ENCODE data around the gene CTNNA3. TPM values are rescaled to one million over a fixed set of nuclear protein-coding genes. Genes with fewer than 3 reads are reported as not detected.
"Not testable (repeated sequence)": the region's sequence is repeated elsewhere in the genome, so short reads cannot be mapped to it uniquely, and the experiment has no call there.

Gene CTNNA3
- total RNA-seq, 2 experiments from 2014 or later = not detected

DNA sequence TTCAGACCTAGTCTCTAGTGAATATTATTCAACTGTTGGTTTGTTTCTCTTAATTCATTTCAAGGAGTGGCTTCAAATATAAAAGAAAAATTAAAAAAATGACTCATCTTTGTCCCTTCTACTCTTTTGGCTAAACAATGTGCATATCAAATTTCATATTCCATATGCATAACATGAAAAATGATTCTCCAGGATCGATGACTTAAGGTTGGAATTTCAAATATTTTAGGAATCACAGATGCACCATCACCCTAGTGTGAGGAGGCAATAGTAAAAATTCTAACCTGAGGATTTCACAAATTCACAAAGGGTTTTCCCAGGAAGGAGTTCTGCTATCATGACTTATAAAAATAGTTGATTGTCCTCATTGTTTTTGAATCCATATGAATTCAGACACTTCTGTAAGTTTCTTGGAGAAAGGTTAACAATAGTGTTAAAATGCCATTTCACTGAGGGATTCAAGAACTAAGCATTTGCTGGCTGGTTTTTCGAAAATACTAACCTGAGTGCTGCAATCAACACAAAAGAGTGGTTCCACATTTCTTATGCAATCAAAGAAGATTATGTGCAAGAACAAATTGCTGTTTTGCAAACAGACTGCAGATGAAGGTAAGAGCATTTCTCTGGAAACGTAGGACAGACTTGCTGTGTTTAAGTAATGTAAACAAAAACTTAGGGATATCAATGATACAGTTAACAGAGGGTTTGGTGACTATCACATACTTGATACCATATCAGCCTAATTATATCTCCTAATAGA lies 1317.7 kb downstream of the CTNNA3 start:
- intact Hi-C loops (cut with micrococcal nuclease) = no loop called here
- no peak for DNase-seq
- no peaks in the 10 kb centered on the region for H3K4me1 Mint-ChIP-seq (ENCODE audit: low read depth)
- H3K27ac Mint-ChIP-seq = no peak overlapping the region
- H3K4me3 Mint-ChIP-seq = no peak overlapping the region
- no peaks in the 10 kb centered on the region for H3K27me3 Mint-ChIP-seq (ENCODE audit: low read depth)
- H3K9me3 Mint-ChIP-seq = no peaks in the 10 kb centered on the region
- CTCF ChIA-PET = no interaction called here
- H3K36me3 Mint-ChIP-seq (ENCODE audit: low read depth) = no peaks in the 10 kb centered on the region

DNA sequence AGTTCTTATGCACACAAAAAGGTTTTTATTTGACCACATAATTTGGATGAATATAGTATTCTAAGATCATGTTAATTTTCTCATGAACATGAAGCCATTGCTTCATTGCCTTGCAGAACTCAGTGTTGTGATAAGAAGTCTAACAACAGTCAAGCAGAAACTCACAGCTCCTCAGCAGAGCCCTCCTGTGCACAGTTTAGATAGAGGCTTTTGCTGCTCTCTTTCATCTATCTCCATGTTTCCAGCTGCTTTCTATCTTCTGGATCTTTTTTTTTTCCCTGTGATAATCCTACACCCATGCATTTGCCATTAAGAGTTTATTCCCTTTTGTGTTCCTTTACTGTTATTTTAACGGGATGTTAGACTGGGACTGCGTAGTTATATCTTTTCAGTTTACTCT lies 1327.8 kb downstream of the CTNNA3 start:
- CTCF ChIA-PET = no interaction called here
- no peak for DNase-seq
- Mint-ChIP-seq H3K27ac (no peak overlapping the region), H3K9me3 (peaks cover 5% of the 10 kb centered on the region), H3K4me3 (no peak overlapping the region), H3K4me1 (ENCODE audit: low read depth) (no peaks in the 10 kb centered on the region), H3K27me3 (ENCODE audit: low read depth) (no peaks in the 10 kb centered on the region), H3K36me3 (ENCODE audit: low read depth) (no peaks in the 10 kb centered on the region)
- intact Hi-C loops (cut with micrococcal nuclease) = no loop called here

DNA sequence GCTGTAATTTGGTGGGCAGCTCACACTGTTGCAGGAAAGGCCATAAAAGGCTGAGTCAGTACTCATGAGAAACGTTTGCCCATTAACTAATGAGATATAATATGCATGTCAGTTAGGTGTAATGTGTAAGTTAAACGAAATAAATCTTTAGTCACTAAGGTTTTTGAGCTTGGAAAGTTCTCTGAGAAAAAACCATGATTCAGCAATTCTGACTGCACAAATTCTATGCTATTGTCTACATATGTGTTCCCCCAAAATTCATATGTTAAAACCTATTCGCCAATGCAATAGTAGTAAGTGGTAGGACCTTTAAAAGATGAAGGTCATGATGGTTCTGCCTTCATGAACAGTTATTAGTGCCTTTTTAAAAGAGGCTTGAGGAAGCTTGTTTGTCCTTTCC lies 1329.8 kb downstream of the CTNNA3 start:
- H3K4me1 Mint-ChIP-seq (ENCODE audit: low read depth) = no peaks in the 10 kb centered on the region
- no peaks in the 10 kb centered on the region for H3K27me3 Mint-ChIP-seq (ENCODE audit: low read depth)
- no peaks in the 10 kb centered on the region for H3K36me3 Mint-ChIP-seq (ENCODE audit: low read depth)
- no peak for DNase-seq
- no peak overlapping the region for H3K27ac Mint-ChIP-seq
- intact Hi-C loops (cut with micrococcal nuclease) = no loop called here
- H3K4me3 Mint-ChIP-seq = no peak overlapping the region
- CTCF ChIA-PET = no interaction called here
- peaks cover 3% of the 10 kb centered on the region for H3K9me3 Mint-ChIP-seq

DNA sequence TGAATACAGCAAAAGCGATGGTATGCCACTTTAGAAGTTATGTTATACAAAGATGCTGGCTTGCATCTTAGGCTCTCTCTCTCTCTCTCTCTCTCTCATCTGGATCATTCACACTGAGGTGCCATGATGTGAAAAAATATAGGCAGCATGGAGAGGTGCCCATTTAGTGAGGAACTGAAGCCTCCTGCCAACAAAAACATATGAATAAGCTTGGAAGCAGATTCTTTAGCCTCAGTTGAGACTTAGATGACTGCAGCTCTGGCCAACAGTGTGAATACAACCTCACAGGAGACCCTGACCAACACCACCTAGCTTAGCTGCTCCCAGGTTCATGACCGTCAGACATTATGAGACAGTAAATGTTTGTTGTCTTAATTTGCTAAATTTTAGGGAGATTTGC lies 1330.3 kb downstream of the CTNNA3 start:
- no peak for DNase-seq
- Mint-ChIP-seq H3K9me3 (peaks cover 3% of the 10 kb centered on the region), H3K27me3 (ENCODE audit: low read depth) (no peaks in the 10 kb centered on the region), H3K27ac (no peak overlapping the region), H3K36me3 (ENCODE audit: low read depth) (no peaks in the 10 kb centered on the region), H3K4me3 (no peak overlapping the region), H3K4me1 (ENCODE audit: low read depth) (no peaks in the 10 kb centered on the region)
- CTCF ChIA-PET = no interaction called here
- intact Hi-C loops (cut with micrococcal nuclease) = no loop called here

DNA sequence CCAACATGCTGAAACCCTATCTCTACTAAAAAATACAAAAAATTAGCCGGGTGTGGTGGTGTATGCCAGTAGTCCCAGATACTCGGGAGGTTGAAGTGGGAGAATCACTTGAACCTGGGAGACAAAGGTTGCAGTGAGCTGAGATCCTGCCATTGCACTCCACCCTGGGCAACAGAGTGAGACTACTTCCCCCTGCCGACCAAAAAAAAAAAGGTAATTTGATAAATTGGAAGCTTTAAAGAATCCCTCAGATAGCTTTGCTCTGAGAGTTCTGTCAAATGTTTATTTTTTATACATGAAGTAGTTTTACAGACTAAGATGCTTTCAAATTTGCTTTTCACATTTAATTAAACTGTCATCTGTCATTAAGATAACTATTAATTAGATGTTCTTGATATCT lies 1333.5 kb downstream of the CTNNA3 start:
- Mint-ChIP-seq H3K9me3 (peaks cover 3% of the 10 kb centered on the region), H3K27me3 (ENCODE audit: low read depth) (no peaks in the 10 kb centered on the region), H3K36me3 (ENCODE audit: low read depth) (no peaks in the 10 kb centered on the region), H3K27ac (no peak overlapping the region), H3K4me1 (ENCODE audit: low read depth) (no peaks in the 10 kb centered on the region), H3K4me3 (no peak overlapping the region)
- no peak for DNase-seq
- CTCF ChIA-PET = no interaction called here
- intact Hi-C loops (cut with micrococcal nuclease) = no loop called here

DNA sequence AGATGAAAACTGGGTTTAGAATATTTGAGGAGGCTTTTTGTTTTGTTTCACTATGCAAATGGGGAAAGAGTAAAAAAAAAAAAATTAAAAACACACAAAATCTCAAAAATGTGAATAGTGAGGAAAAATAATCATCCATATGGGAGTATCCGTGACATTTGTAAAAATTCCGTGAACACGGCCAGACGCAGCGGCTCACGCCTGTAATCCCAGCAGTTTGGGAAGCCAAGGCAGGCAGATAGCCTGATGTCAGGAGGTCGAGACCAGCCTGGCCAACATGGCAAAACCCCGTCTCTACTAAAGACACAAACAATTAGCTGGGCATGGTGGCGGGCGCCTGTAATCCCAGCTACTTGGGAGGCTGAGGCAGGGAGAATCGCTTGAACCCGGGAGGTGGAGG lies 1342.2 kb downstream of the CTNNA3 start:
- DNase-seq; H3K4me3 Mint-ChIP-seq; H3K4me1 Mint-ChIP-seq (ENCODE audit: low read depth); H3K9me3 Mint-ChIP-seq; intact Hi-C loops (cut with micrococcal nuclease); CTCF ChIA-PET; H3K27me3 Mint-ChIP-seq (ENCODE audit: low read depth); H3K36me3 Mint-ChIP-seq (ENCODE audit: low read depth); H3K27ac Mint-ChIP-seq: not testable (repeated sequence)

DNA sequence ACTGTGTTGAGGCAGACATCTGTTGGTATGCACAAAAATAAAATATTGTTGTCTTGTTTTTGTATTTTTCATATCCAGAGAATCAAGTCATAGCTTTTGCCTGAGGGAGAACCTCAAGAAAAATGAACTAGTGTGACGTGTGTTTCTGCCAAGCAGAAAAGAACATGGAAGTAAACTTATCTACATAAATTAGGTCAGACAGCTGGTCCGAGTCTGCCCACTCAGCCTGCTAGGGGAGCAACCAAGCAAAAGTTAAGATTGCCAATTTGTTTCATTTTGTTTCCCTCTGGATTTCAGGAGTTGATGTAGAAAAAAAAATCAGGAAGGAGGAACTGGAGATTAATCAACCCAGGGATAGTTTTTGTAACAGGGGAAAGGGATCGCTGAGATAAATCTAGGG lies 1342.6 kb downstream of the CTNNA3 start:
- intact Hi-C loops (cut with micrococcal nuclease) = no loop called here
- Mint-ChIP-seq H3K27ac (no peak overlapping the region), H3K27me3 (ENCODE audit: low read depth) (no peaks in the 10 kb centered on the region), H3K4me1 (ENCODE audit: low read depth) (no peaks in the 10 kb centered on the region), H3K4me3 (no peak overlapping the region), H3K36me3 (ENCODE audit: low read depth) (no peaks in the 10 kb centered on the region), H3K9me3 (no peaks in the 10 kb centered on the region)
- no peak for DNase-seq
- CTCF ChIA-PET = no interaction called here

DNA sequence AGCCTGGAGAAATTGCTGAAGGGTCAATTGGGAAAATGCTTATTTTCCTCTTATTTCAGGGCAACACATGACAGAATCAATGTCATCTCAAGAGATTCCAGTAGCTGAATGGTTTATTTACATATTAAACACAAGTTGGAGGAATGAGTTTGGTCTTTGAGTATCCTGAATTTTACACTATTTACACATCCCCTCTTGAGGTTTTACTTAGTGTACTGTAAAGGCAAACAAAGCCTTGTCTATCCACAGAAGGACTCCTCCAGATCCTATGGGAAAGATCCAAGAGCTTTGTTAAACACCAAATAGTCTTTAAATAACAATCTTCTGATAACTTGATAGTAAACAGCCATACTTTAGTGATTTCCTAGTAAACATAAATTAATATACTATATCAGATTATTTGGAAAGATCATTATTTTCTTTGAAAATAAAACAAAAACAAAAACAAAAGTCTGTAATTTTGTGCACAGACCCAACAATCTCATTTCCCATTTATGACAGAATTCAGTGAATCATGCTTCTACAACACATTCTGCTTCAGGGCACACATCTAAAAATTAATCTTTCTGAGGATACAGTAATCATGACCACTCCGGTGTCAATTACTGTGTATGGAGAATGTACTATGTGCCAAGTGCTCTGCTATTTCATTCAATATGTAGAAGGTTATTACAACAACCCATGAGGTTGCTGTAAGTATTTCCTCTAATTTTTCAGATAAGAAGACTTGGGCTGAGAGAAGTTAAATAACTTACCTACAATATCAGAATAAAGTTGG lies 1345.2 kb downstream of the CTNNA3 start:
- DNase-seq = no peak
- CTCF ChIA-PET = interaction anchor here (0.6 kb wide), 2 partner anchors 171 to 308 kb away, joined by 3 to 4 read pairs; no protein-coding TSS in a partner anchor
- H3K4me3 Mint-ChIP-seq = no peak overlapping the region

DNA sequence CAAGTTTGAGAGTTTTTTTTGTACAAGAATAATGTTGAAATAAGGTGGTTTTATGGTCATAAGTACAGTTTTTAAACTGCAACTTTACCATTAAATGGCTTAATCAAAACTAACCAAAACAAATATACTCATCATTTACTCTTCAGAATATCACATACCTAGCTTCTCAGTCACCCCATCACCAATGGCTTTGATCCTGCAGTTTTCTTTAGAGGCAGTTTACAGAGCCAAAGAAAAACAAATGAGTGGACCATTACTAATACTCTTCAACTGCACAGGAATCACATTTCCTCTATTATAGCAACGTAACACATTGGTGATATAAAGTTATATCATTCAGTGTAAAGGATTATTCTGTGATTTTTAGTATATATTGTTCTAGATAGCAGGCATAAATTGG lies 1346.3 kb downstream of the CTNNA3 start:
- intact Hi-C loops (cut with micrococcal nuclease) = no loop called here
- Mint-ChIP-seq H3K9me3 (no peaks in the 10 kb centered on the region), H3K27me3 (ENCODE audit: low read depth) (no peaks in the 10 kb centered on the region), H3K4me3 (no peak overlapping the region), H3K36me3 (ENCODE audit: low read depth) (no peaks in the 10 kb centered on the region), H3K27ac (no peak overlapping the region), H3K4me1 (ENCODE audit: low read depth) (no peaks in the 10 kb centered on the region)
- no peak for DNase-seq
- CTCF ChIA-PET = no interaction called here

More for the DNA sequence above, 1345.2 kb downstream of the CTNNA3 start:
- Mint-ChIP-seq H3K4me1 (ENCODE audit: low read depth) (no peaks in the 10 kb centered on the region), H3K36me3 (ENCODE audit: low read depth) (no peaks in the 10 kb centered on the region), H3K27ac (no peak overlapping the region), H3K9me3 (no peaks in the 10 kb centered on the region), H3K27me3 (ENCODE audit: low read depth) (no peaks in the 10 kb centered on the region)
- intact Hi-C loops (cut with micrococcal nuclease) = no loop called here

DNA sequence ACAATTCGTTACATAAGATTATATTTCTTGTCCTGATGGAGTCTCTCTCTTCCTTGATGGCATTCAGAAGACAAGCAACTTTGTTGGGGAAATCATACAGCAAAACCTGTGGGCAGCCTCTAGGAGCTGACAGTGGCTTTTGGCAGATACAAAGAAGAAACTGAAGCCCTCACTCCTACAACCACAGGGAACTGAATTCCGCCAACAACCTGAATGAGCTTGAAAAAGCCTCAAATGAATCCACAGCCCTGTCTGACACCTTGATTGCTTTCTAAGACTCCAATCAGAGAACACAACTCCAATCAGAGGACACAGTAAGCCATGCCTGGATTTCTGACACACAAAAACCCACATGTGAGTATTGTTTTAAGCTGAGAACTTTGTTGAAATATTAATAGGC lies 1346.9 kb downstream of the CTNNA3 start:
- Mint-ChIP-seq H3K4me3 (no peak overlapping the region), H3K4me1 (ENCODE audit: low read depth) (no peaks in the 10 kb centered on the region), H3K9me3 (no peaks in the 10 kb centered on the region), H3K27ac (no peak overlapping the region), H3K27me3 (ENCODE audit: low read depth) (no peaks in the 10 kb centered on the region), H3K36me3 (ENCODE audit: low read depth) (no peaks in the 10 kb centered on the region)
- CTCF ChIA-PET = no interaction called here
- intact Hi-C loops (cut with micrococcal nuclease) = no loop called here
- DNase-seq = no peak

DNA sequence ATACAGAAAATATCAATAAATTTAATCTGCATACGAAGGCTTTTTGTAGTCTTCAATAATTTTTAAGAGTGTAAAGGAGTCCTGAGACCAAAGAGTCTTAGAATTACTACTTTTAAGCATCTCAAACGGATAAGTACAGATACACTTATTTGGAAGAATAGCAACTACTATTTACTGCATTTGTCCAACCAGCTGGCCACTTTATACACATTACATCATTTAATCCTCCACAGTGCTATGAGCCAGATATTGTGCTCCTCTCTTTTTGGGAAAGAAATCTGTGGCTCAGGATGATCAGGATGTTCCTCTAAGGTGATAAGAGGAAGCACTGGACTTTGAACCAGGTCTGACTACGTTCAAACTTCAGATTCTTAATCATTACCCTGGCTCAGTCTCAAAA lies 1358.8 kb downstream of the CTNNA3 start:
- no peaks in the 10 kb centered on the region for H3K36me3 Mint-ChIP-seq (ENCODE audit: low read depth)
- H3K27ac Mint-ChIP-seq = no peak overlapping the region
- DNase-seq = no peak
- H3K9me3 Mint-ChIP-seq = peaks cover 6% of the 10 kb centered on the region
- intact Hi-C loops (cut with micrococcal nuclease) = no loop called here
- CTCF ChIA-PET = no interaction called here
- no peaks in the 10 kb centered on the region for H3K4me1 Mint-ChIP-seq (ENCODE audit: low read depth)
- H3K27me3 Mint-ChIP-seq (ENCODE audit: low read depth) = no peaks in the 10 kb centered on the region
- H3K4me3 Mint-ChIP-seq = no peak overlapping the region

DNA sequence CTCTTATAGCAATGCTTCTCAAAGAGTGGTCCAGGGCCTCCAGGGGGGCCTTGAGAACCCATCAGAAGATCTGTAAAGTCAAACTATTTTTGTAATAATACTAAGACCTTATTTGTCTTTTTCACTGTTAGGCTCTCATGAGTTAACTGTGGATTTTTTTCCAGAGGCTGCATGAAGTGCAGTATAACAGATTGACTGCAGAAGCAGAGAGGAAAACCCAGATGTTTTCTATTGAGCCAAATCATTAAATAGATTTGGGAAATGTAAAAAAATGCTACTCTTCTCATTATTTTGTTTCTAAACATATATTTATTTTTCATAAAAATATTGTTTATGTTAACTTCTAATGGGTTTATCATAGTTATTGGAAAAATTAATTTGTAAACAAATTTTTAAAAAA lies 1359.2 kb downstream of the CTNNA3 start:
- CTCF ChIA-PET = no interaction called here
- no peaks in the 10 kb centered on the region for H3K4me1 Mint-ChIP-seq (ENCODE audit: low read depth)

DNA sequence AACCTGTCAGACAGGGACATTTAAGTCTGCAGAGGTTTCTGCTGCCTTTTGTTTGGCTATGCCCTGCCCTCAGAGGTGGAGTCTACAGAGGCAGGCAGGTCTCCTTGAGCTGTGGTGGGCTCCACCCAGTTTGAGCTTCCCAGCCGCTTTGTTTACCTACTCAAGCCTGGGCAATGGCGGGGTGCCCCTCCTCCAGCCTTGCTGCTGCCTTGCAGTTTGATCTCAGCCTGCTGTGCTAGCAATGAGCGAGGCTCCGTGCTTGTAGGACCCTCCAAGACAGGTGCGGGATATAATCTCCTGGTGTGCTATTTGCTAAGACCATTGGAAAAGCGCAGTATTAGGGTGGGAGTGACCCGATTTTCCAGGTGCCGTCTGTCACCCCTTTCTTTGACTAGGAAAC lies 1360.2 kb downstream of the CTNNA3 start:
- H3K4me3 Mint-ChIP-seq; H3K4me1 Mint-ChIP-seq (ENCODE audit: low read depth); CTCF ChIA-PET; H3K27ac Mint-ChIP-seq; DNase-seq; H3K27me3 Mint-ChIP-seq (ENCODE audit: low read depth); intact Hi-C loops (cut with micrococcal nuclease); H3K36me3 Mint-ChIP-seq (ENCODE audit: low read depth); H3K9me3 Mint-ChIP-seq: not testable (repeated sequence)

More for the DNA sequence above, 1359.2 kb downstream of the CTNNA3 start:
- no peak for DNase-seq
- Mint-ChIP-seq H3K36me3 (ENCODE audit: low read depth) (no peaks in the 10 kb centered on the region), H3K27ac (no peak overlapping the region), H3K27me3 (ENCODE audit: low read depth) (no peaks in the 10 kb centered on the region), H3K9me3 (peaks cover 6% of the 10 kb centered on the region), H3K4me3 (no peak overlapping the region)
- intact Hi-C loops (cut with micrococcal nuclease) = no loop called here

Data from activated naive CD4-positive, alpha-beta T cell treated with anti-CD3 and anti-CD28 coated beads for 36 hours (primary cell).